GM10266 (cell line): ENCODE results near the gene TMPRSS11A.

Source experiments
- DNase-seq: peaks from one replicate; pipeline ENCODE4 v3.0.0; 2012; ENCODE audit errors: extremely low spot score
- TF ChIP-seq, protein P1 (sequence below): IDR thresholded peaks from 2 replicates; pipeline ENCODE4 v1.5.1; 2012; ENCODE audit warnings: mild to moderate bottlenecking, low read depth; ENCODE audit not compliant: control insufficient read depth, insufficient read depth; ENCODE audit errors: missing control alignments

TMPRSS11A gene

GRCh38 chr4:67861513-67861912 is 101.8 kb downstream of the TMPRSS11A start:
- TF ChIP-seq, protein P1, sequence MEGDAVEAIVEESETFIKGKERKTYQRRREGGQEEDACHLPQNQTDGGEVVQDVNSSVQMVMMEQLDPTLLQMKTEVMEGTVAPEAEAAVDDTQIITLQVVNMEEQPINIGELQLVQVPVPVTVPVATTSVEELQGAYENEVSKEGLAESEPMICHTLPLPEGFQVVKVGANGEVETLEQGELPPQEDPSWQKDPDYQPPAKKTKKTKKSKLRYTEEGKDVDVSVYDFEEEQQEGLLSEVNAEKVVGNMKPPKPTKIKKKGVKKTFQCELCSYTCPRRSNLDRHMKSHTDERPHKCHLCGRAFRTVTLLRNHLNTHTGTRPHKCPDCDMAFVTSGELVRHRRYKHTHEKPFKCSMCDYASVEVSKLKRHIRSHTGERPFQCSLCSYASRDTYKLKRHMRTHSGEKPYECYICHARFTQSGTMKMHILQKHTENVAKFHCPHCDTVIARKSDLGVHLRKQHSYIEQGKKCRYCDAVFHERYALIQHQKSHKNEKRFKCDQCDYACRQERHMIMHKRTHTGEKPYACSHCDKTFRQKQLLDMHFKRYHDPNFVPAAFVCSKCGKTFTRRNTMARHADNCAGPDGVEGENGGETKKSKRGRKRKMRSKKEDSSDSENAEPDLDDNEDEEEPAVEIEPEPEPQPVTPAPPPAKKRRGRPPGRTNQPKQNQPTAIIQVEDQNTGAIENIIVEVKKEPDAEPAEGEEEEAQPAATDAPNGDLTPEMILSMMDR: no peak
- DNase-seq: peak; percentile 11
